ENCODE measurements around the gene TMEM131. TPM values are rescaled to one million over a fixed set of nuclear protein-coding genes. Genes with fewer than 3 reads are reported as not detected.

Gene TMEM131
- total and polyA plus RNA-seq, 2 experiments from 2014 or later = 9.2 to 22.7 TPM

- no peak for TF ChIP-seq ZNF462 (CRISPR knock-in tag; IDR thresholded peaks at IDR 0.05)
- TF ChIP-seq ZNF331 (CRISPR knock-in tag; IDR thresholded peaks at IDR 0.05; ENCODE audit: low read depth) = no peak
- TF ChIP-seq, protein P1, sequence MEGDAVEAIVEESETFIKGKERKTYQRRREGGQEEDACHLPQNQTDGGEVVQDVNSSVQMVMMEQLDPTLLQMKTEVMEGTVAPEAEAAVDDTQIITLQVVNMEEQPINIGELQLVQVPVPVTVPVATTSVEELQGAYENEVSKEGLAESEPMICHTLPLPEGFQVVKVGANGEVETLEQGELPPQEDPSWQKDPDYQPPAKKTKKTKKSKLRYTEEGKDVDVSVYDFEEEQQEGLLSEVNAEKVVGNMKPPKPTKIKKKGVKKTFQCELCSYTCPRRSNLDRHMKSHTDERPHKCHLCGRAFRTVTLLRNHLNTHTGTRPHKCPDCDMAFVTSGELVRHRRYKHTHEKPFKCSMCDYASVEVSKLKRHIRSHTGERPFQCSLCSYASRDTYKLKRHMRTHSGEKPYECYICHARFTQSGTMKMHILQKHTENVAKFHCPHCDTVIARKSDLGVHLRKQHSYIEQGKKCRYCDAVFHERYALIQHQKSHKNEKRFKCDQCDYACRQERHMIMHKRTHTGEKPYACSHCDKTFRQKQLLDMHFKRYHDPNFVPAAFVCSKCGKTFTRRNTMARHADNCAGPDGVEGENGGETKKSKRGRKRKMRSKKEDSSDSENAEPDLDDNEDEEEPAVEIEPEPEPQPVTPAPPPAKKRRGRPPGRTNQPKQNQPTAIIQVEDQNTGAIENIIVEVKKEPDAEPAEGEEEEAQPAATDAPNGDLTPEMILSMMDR (conservative IDR thresholded peaks at IDR 0.05; ENCODE audit: low read depth in 2 of 2) = no peak
- no peak for TF ChIP-seq NANOG (IDR thresholded peaks at IDR 0.05; ENCODE audit: borderline replicate concordance)
- TF ChIP-seq EZH2phosphoT487 (IDR thresholded peaks at IDR 0.05; ENCODE audit: unreplicated experiment) = no peak
- no peak for TF ChIP-seq STAT1 (IDR thresholded peaks at IDR 0.05; ENCODE audit: unreplicated experiment)
- no peak for TF ChIP-seq CREB1 (CRISPR knock-in tag; IDR thresholded peaks at IDR 0.05; ENCODE audit: low read depth)
- TF ChIP-seq ZNF114 (CRISPR knock-in tag; IDR thresholded peaks at IDR 0.05) = no peak
Measured at GRCh38 chr2:97845818-97846217, 149.9 kb downstream of the TMEM131 start (continued).

GRCh38 chr2:97845133-97845532, 150.6 kb downstream of the TMEM131 start:
- H3K9me2 ChIP-seq (ENCODE audit: insufficient read depth) = no peaks in the 10 kb centered on the region
- H3K27ac Mint-ChIP-seq = no peak overlapping the region; the same call in 1 of the 2 replicates
- no peak overlapping the region for H3K4me3 Mint-ChIP-seq
- H3K27ac ChIP-seq (ENCODE audit: low read depth) = no peak overlapping the region
- 0 out of 2 replicates have a peak, but pooled peaks cover 3% of the 10 kb centered on the region for H3K36me3 ChIP-seq (ENCODE audit: insufficient read depth)
- H2AFZ ChIP-seq = no peak overlapping the region
- H3K9me3 Mint-ChIP-seq = no peaks in the 10 kb centered on the region
- peaks cover 4% of the 10 kb centered on the region; the same call in 1 of the 2 replicates for H3K79me2 ChIP-seq (replicated peaks; ENCODE audit: insufficient read depth)
- H4K20me1 ChIP-seq (replicated peaks; ENCODE audit: insufficient read depth) = no peaks in the 10 kb centered on the region
- H3K4me2 ChIP-seq = no peak overlapping the region
- H3K4me1 Mint-ChIP-seq = peaks cover 10% of the 10 kb centered on the region; the same call in 2 of the 3 replicates
- no peaks in the 10 kb centered on the region for H3K27me3 Mint-ChIP-seq (ENCODE audit: insufficient read depth, low read depth, poor library complexity)
- 0 out of 3 replicates have a peak, but pooled peaks cover 3% of the 10 kb centered on the region for H3K36me3 Mint-ChIP-seq (ENCODE audit: low read depth)
- H3F3A ChIP-seq (replicated peaks; ENCODE audit: low read depth) = no peaks in the 10 kb centered on the region
- no peak overlapping the region for H3K4me3 ChIP-seq
- ATAC-seq = peak; percentile 29; the same call in 2 of the 3 replicates
- DNase-seq (ENCODE audit: low spot score) = no peak
- no peaks in the 10 kb centered on the region for H3K4me1 ChIP-seq (ENCODE audit: insufficient read depth)
- no peaks in the 10 kb centered on the region for H3K27me3 ChIP-seq (ENCODE audit: insufficient read depth)
- TF ChIP-seq ZNF114 (CRISPR knock-in tag; IDR thresholded peaks at IDR 0.05) = no peak
- TF ChIP-seq, protein P2, sequence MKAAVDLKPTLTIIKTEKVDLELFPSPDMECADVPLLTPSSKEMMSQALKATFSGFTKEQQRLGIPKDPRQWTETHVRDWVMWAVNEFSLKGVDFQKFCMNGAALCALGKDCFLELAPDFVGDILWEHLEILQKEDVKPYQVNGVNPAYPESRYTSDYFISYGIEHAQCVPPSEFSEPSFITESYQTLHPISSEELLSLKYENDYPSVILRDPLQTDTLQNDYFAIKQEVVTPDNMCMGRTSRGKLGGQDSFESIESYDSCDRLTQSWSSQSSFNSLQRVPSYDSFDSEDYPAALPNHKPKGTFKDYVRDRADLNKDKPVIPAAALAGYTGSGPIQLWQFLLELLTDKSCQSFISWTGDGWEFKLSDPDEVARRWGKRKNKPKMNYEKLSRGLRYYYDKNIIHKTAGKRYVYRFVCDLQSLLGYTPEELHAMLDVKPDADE (IDR thresholded peaks at IDR 0.05) = no peak
- TF ChIP-seq, protein P1 (conservative IDR thresholded peaks at IDR 0.05; ENCODE audit: low read depth in 2 of 2) = no peak
- TF ChIP-seq, protein P3, sequence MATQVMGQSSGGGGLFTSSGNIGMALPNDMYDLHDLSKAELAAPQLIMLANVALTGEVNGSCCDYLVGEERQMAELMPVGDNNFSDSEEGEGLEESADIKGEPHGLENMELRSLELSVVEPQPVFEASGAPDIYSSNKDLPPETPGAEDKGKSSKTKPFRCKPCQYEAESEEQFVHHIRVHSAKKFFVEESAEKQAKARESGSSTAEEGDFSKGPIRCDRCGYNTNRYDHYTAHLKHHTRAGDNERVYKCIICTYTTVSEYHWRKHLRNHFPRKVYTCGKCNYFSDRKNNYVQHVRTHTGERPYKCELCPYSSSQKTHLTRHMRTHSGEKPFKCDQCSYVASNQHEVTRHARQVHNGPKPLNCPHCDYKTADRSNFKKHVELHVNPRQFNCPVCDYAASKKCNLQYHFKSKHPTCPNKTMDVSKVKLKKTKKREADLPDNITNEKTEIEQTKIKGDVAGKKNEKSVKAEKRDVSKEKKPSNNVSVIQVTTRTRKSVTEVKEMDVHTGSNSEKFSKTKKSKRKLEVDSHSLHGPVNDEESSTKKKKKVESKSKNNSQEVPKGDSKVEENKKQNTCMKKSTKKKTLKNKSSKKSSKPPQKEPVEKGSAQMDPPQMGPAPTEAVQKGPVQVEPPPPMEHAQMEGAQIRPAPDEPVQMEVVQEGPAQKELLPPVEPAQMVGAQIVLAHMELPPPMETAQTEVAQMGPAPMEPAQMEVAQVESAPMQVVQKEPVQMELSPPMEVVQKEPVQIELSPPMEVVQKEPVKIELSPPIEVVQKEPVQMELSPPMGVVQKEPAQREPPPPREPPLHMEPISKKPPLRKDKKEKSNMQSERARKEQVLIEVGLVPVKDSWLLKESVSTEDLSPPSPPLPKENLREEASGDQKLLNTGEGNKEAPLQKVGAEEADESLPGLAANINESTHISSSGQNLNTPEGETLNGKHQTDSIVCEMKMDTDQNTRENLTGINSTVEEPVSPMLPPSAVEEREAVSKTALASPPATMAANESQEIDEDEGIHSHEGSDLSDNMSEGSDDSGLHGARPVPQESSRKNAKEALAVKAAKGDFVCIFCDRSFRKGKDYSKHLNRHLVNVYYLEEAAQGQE (IDR thresholded peaks at IDR 0.05; ENCODE audit: unreplicated experiment) = no peak
